Skeletal muscle tissue (tissue), 4 donors: ENCODE data around the gene CALM3. TPM values are rescaled to one million over a fixed set of nuclear protein-coding genes. Genes with fewer than 3 reads are reported as not detected.

ENCODE experiments used
- H3K27ac ChIP-seq: one replicate; pipeline ENCODE4 v1.7.0; 2013; ENCODE audit warnings: mild to moderate bottlenecking, low read depth, low read length, inconsistent platforms
- H3K27me3 ChIP-seq, 3 donors: one replicate each; pipeline ENCODE4 v1.7.0; 2013; ENCODE audit warnings: low read length in 3 of 3; ENCODE audit not compliant: control insufficient read depth in 3 of 3, insufficient read depth in 3 of 3
- H3K36me3 ChIP-seq, 3 donors: one replicate each; pipeline ENCODE4 v1.7.0; 2013; ENCODE audit warnings: low read length in 3 of 3; ENCODE audit not compliant: control insufficient read depth in 3 of 3, insufficient read depth in 3 of 3
- H3K4me1 ChIP-seq, 3 donors: one replicate each; pipeline ENCODE4 v1.7.0; 2013; ENCODE audit warnings: low read length in 3 of 3, mild to moderate bottlenecking in 3 of 3; ENCODE audit not compliant: control insufficient read depth in 3 of 3, insufficient read depth in 3 of 3
- H3K4me3 ChIP-seq, 3 donors: one replicate each; pipeline ENCODE4 v1.7.0; 2013; ENCODE audit warnings: low read length in 3 of 3
- H3K9ac ChIP-seq, 3 donors: one replicate each; pipeline ENCODE4 v1.7.0; 2013; ENCODE audit warnings: low read length in 3 of 3, mild to moderate bottlenecking in 3 of 3, moderate library complexity in 2 of 3, low read depth in 1 of 3
- H3K9me3 ChIP-seq, 3 donors: one replicate each; pipeline ENCODE4 v1.7.0; 2013; ENCODE audit warnings: low read length in 3 of 3; ENCODE audit not compliant: control insufficient read depth in 3 of 3
- total RNA-seq: library from RNA; depleted of rRNA; stranded (reverse); fragments of >200 nt; gene quantifications from one replicate; pipeline ENCODE4 v1.2.3, GENCODE V29; 2014
- donor health status: Osteomylitis.

Gene CALM3
- total RNA-seq, 1 donor from 2014 or later: 55.3 TPM

- Histone ChIP-seq H3K36me3 (no peaks in the 10 kb centered on the region), H3K9me3 (no peaks in the 10 kb centered on the region), H3K4me1 (no peaks in the 10 kb centered on the region), H3K4me3 (no peak overlapping the region), H3K9ac (no peak overlapping the region), H3K27ac (no peak overlapping the region), H3K27me3 (no peaks in the 10 kb centered on the region)
Observed at GRCh38 chr19:46573679-46574498, 27.2 kb upstream of the CALM3 start.

- Histone ChIP-seq H3K36me3 (no peaks in the 10 kb centered on the region), H3K4me1 (no peaks in the 10 kb centered on the region), H3K27me3 (no peaks in the 10 kb centered on the region), H3K27ac (no peak overlapping the region), H3K9me3 (no peaks in the 10 kb centered on the region), H3K9ac (no peak overlapping the region), H3K4me3 (no peak overlapping the region)
Observed at GRCh38 chr19:46574533-46574932, 26.6 kb upstream of the CALM3 start.

GRCh38 chr19:46578450-46578849 lies 22.7 kb upstream of the CALM3 start:
- Histone ChIP-seq H3K36me3 (no peaks in the 10 kb centered on the region), H3K27ac (no peak overlapping the region), H3K9ac (no peak overlapping the region), H3K4me3 (no peak overlapping the region), H3K27me3 (no peaks in the 10 kb centered on the region), H3K4me1 (no peaks in the 10 kb centered on the region), H3K9me3 (no peaks in the 10 kb centered on the region)

DNA sequence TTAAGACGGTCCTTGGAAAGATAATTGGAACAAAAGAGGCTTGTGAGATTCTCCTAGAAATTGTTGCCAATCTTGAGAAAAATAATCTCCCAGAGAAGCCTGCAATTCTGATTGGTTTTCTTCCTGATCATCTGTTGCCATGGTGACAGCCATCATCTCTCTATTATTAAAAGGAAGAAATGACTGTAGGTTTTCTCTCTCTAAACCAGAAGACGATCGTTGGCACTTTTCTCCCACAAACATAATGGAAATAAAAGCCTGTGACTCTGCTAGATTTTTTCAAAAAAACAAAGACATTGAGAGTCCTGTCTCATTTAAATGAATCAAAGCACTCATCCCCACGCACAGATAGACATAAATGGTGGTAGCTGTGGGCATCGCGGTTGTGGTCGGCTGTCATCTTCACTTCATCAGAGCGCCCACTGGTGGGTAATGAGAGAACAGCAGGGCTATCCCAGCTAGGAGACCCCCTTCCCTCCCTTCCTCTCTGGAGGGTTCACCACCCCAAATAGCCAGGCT lies 21.7 kb upstream of the CALM3 start:
- Histone ChIP-seq H3K27ac (no peak overlapping the region), H3K27me3 (no peaks in the 10 kb centered on the region), H3K9ac (no peak overlapping the region), H3K4me3 (no peak overlapping the region), H3K4me1 (no peaks in the 10 kb centered on the region), H3K36me3 (no peaks in the 10 kb centered on the region), H3K9me3 (no peaks in the 10 kb centered on the region)

- H3K9ac ChIP-seq: no peak overlapping the region
- H3K4me1 ChIP-seq: no peaks in the 10 kb centered on the region
- no peak overlapping the region for H3K4me3 ChIP-seq
Observed at GRCh38 chr19:46580247-46580646, 20.9 kb upstream of the CALM3 start.

GRCh38 chr19:46585539-46585938 lies 15.6 kb upstream of the CALM3 start:
- H3K27me3 ChIP-seq: no peaks in the 10 kb centered on the region
- H3K9me3 ChIP-seq: no peaks in the 10 kb centered on the region
- no peak overlapping the region for H3K27ac ChIP-seq
- no peak overlapping the region for H3K9ac ChIP-seq
- H3K4me3 ChIP-seq: no peak overlapping the region
- H3K36me3 ChIP-seq: no peaks in the 10 kb centered on the region
- H3K4me1 ChIP-seq: no peaks in the 10 kb centered on the region

More at GRCh38 chr19:46580247-46580646, 20.9 kb upstream of the CALM3 start:
- no peaks in the 10 kb centered on the region for H3K36me3 ChIP-seq
- no peaks in the 10 kb centered on the region for H3K27me3 ChIP-seq
- H3K9me3 ChIP-seq: no peaks in the 10 kb centered on the region
- no peak overlapping the region for H3K27ac ChIP-seq

- Histone ChIP-seq H3K36me3 (no peaks in the 10 kb centered on the region), H3K4me3 (no peak overlapping the region), H3K27me3 (no peaks in the 10 kb centered on the region), H3K4me1 (no peaks in the 10 kb centered on the region), H3K27ac (no peak overlapping the region), H3K9ac (no peak overlapping the region), H3K9me3 (no peaks in the 10 kb centered on the region)
Observed at GRCh38 chr19:46586294-46586693, 14.8 kb upstream of the CALM3 start.

GRCh38 chr19:46587861-46588260 lies 13.3 kb upstream of the CALM3 start:
- H3K9me3 ChIP-seq: no peaks in the 10 kb centered on the region
- H3K27me3 ChIP-seq: no peaks in the 10 kb centered on the region
- no peaks in the 10 kb centered on the region for H3K36me3 ChIP-seq
- no peak overlapping the region for H3K9ac ChIP-seq
- no peaks in the 10 kb centered on the region for H3K4me1 ChIP-seq
- H3K4me3 ChIP-seq: no peak overlapping the region
- no peak overlapping the region for H3K27ac ChIP-seq

GRCh38 chr19:46591254-46591653 lies 9.9 kb upstream of the CALM3 start:
- Histone ChIP-seq H3K9ac (no peak overlapping the region), H3K27ac (no peak overlapping the region), H3K9me3 (no peaks in the 10 kb centered on the region), H3K4me3 (no peak overlapping the region), H3K27me3 (no peaks in the 10 kb centered on the region), H3K36me3 (no peaks in the 10 kb centered on the region), H3K4me1 (no peaks in the 10 kb centered on the region)

DNA sequence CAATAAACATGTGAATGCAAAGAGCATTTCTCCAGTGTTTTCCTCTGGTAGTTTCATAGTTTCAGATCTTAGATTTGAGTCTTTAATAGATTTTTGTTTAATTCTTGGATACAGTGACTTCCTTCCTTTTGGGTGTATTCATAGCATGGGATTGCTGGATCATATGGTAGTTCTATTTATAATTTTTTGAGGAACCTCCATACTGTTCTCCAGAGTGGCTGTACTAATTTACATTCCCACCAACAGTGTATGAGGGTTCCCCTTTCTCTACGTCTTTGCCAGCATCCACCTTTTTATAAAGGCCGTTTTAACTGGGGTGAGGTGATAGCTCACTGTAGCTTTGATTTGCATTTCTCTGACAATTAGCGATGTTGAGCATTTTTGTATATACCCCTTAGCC lies 9.3 kb upstream of the CALM3 start:
- Histone ChIP-seq H3K9me3 (no peaks in the 10 kb centered on the region), H3K4me3 (no peak overlapping the region), H3K27me3 (no peaks in the 10 kb centered on the region), H3K36me3 (no peaks in the 10 kb centered on the region), H3K4me1 (no peaks in the 10 kb centered on the region), H3K9ac (no peak overlapping the region), H3K27ac (no peak overlapping the region)
